GM19395 (cell line): ENCODE measurements around the gene ADAMTSL2.

ENCODE experiments used
- ATAC-seq: cut with Tn5 transposase; IDR thresholded peaks from one replicate; pipeline ENCODE4 v1.9.1; 2021; ENCODE audit warnings: mild to moderate bottlenecking, moderate library complexity; ENCODE audit not compliant: unreplicated experiment

ADAMTSL2 gene

GRCh38 chr9:133603135-133603927 lies 68.8 kb downstream of the ADAMTSL2 start:
- no peak for ATAC-seq

GRCh38 chr9:133604214-133604613 lies 69.7 kb downstream of the ADAMTSL2 start:
- no peak for ATAC-seq

- ATAC-seq, result no peak
Measured at GRCh38 chr9:133604856-133605255, 70.4 kb downstream of the ADAMTSL2 start.

GRCh38 chr9:133605446-133605845 lies 70.9 kb downstream of the ADAMTSL2 start:
- no peak for ATAC-seq

GRCh38 chr9:133605856-133606707 lies 71.6 kb downstream of the ADAMTSL2 start:
- ATAC-seq, result no peak

GRCh38 chr9:133606708-133607025 lies 72.2 kb downstream of the ADAMTSL2 start:
- no peak for ATAC-seq

GRCh38 chr9:133607381-133607780 lies 72.9 kb downstream of the ADAMTSL2 start:
- ATAC-seq, result no peak

GRCh38 chr9:133607976-133608375 lies 73.5 kb downstream of the ADAMTSL2 start:
- ATAC-seq, result no peak

- ATAC-seq, result no peak
Measured at GRCh38 chr9:133608382-133608781, 73.9 kb downstream of the ADAMTSL2 start.

GRCh38 chr9:133608889-133609288 lies 74.4 kb downstream of the ADAMTSL2 start:
- no peak for ATAC-seq

GRCh38 chr9:133609311-133610098 lies 75.0 kb downstream of the ADAMTSL2 start, which contains the start of gene FAM163B:
FAM163B (minus strand) TSS chr9:133609389; CDS start chr9:133580223, 29,166 bp downstream.
- ATAC-seq, result no peak

- ATAC-seq, result no peak
Measured at GRCh38 chr9:133610845-133611244, 76.3 kb downstream of the ADAMTSL2 start.

GRCh38 chr9:133612051-133612450 lies 77.5 kb downstream of the ADAMTSL2 start:
- ATAC-seq, result no peak

GRCh38 chr9:133612816-133613215 lies 78.3 kb downstream of the ADAMTSL2 start:
- ATAC-seq, result no peak

- no peak for ATAC-seq
Measured at GRCh38 chr9:133613432-133613831, 78.9 kb downstream of the ADAMTSL2 start.

GRCh38 chr9:133614056-133614455 lies 79.6 kb downstream of the ADAMTSL2 start:
- no peak for ATAC-seq

- ATAC-seq, result no peak
Measured at GRCh38 chr9:133614678-133615077, 80.2 kb downstream of the ADAMTSL2 start.

GRCh38 chr9:133615186-133615585 lies 80.7 kb downstream of the ADAMTSL2 start:
- ATAC-seq, result no peak

GRCh38 chr9:133615606-133616188 lies 81.2 kb downstream of the ADAMTSL2 start:
- ATAC-seq, result no peak

- no peak for ATAC-seq
Measured at GRCh38 chr9:133616643-133617405, 82.3 kb downstream of the ADAMTSL2 start.
